H1 (cell line): ENCODE data around the gene RAB41. TPM values are rescaled to one million over a fixed set of nuclear protein-coding genes. Genes with fewer than 3 reads are reported as not detected.

Source experiments
- ATF3 ChIP-seq: IDR thresholded peaks from 2 replicates; pipeline ENCODE4 v1.6.1; 2011; ENCODE audit warnings: low read depth, mild to moderate bottlenecking, low read length; ENCODE audit not compliant: insufficient read depth
- CHD1 ChIP-seq: IDR thresholded peaks from 2 replicates; pipeline ENCODE4 v1.6.1; 2012; ENCODE audit warnings: low read depth, low read length, improper control_type of control experiment
- CREB1 ChIP-seq: IDR thresholded peaks from 2 replicates; pipeline ENCODE4 v1.6.1; 2012; ENCODE audit warnings: inconsistent platforms
- FOSL1 ChIP-seq: IDR thresholded peaks from 2 replicates; pipeline ENCODE4 v1.6.1; 2011; ENCODE audit warnings: mild to moderate bottlenecking, low read depth, low read length, moderate library complexity; ENCODE audit not compliant: insufficient read depth
- GABPA ChIP-seq: IDR thresholded peaks from 2 replicates; pipeline ENCODE4 v1.6.1; 2011; ENCODE audit warnings: mild to moderate bottlenecking, low read length, moderate library complexity, borderline replicate concordance; ENCODE audit not compliant: insufficient read depth
- POLR2AphosphoS5 ChIP-seq: IDR thresholded peaks from 2 replicates; pipeline ENCODE4 v1.6.1; 2011; ENCODE audit warnings: low read depth, low read length
- SUZ12 ChIP-seq: fragments of 200-600 bp; sonication (generic); IDR thresholded peaks from 2 replicates; pipeline ENCODE4 v1.6.1; 2012; ENCODE audit warnings: mild to moderate bottlenecking, inconsistent platforms, low read length, moderate library complexity, mixed read lengths
- TAF7 ChIP-seq: optimal IDR thresholded peaks from 2 replicates; pipeline ENCODE3; 2011; ENCODE audit warnings: low read depth, mild to moderate bottlenecking, inconsistent platforms, low read length, moderate library complexity, borderline replicate concordance
- polyA plus RNA-seq, 7 experiments: library from polyadenylated mRNA; depleted of rRNA in 3 of 7; stranded (reverse) in 5 of 7; unstranded in 2 of 7; fragments of >200 nt in 5 of 7; fragments of 200-250 nt in 2 of 7; gene quantifications; 1 replicate in 5 of 7; 2 replicates in 1 of 7; 4 replicates in 1 of 7; pipeline versions ENCODE4 v1.2.1 to v1.2.3, GENCODE V29; 2011 to 2013; ENCODE audit warnings: missing spikeins in 2 of 7, mixed read lengths in 2 of 7
- total RNA-seq: library from RNA; stranded (reverse); fragmentation: NEBNext Ultra II Directional; extraction: Animal tissue kit (Norgen Biotek cat#: 25700); gene quantifications from 2 replicates; pipeline ENCODE4 v1.2.1, GENCODE V29; 2021
- TF ChIP-seq, protein P1 (sequence below): IDR thresholded peaks from 2 replicates; pipeline ENCODE4 v1.6.1; 2011; ENCODE audit warnings: low read length, improper control_type of control experiment

The RAB41 gene
- total and polyA plus RNA-seq, 2 of the 8 experiments (the other 6 are each of a cell fraction or from before 2014, with no cell fraction given) = not detected

GRCh38 chrX:70293621-70294020 lies 11.6 kb downstream of the RAB41 start (continued):
- TF ChIP-seq, protein P1, sequence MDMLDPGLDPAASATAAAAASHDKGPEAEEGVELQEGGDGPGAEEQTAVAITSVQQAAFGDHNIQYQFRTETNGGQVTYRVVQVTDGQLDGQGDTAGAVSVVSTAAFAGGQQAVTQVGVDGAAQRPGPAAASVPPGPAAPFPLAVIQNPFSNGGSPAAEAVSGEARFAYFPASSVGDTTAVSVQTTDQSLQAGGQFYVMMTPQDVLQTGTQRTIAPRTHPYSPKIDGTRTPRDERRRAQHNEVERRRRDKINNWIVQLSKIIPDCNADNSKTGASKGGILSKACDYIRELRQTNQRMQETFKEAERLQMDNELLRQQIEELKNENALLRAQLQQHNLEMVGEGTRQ = no peak
- TF ChIP-seq TAF7 (no peak), FOSL1 (no peak), POLR2AphosphoS5 (no peak), CHD1 (no peak), SUZ12 (no peak), GABPA (no peak), ATF3 (no peak), CREB1 (no peak)
